ENCODE results near the gene NOS1AP.

GRCh38 chr1:162069334-162070093, at the start of gene NOS1AP:
- TF ChIP-seq EP300 (IDR thresholded peaks at IDR 0.05) (no peak), CTCF (IDR thresholded peaks at IDR 0.05) (no peak), POLR2A (IDR thresholded peaks at IDR 0.05) (no peak)

All from stomach (tissue), 4 donors.